AG04449 (cell line): ENCODE measurements around the gene SMIM30.

Experiments
- CTCF ChIA-PET: fragments of 350-600 bp; formaldehyde crosslinking; extraction: SDS; loops from one replicate; lab custom pipeline; 2021; ENCODE audit warnings: antibody characterized with exemption; lab: Yijun Ruan, JAX
- POLR2A ChIA-PET: fragments of 400-600, 350-600 bp; formaldehyde crosslinking; extraction: SDS; loops from one replicate; lab custom pipeline; 2020; ENCODE audit warnings: antibody characterized with exemption, inconsistent platforms; lab: Yijun Ruan, JAX
- DNase-seq: peaks from one replicate; pipeline ENCODE4 v3.0.0-alpha.2; 2010; ENCODE audit warnings: low read depth, low spot score
- H3K4me3 ChIP-seq: 2 replicates; pipeline ENCODE4 v1.5.1; 2011; ENCODE audit warnings: low read depth, mild to moderate bottlenecking, control low read depth, low read length
- TF ChIP-seq, protein P1 (sequence below): IDR thresholded peaks from one replicate; pipeline ENCODE4 v1.5.1; 2011; ENCODE audit warnings: mild to moderate bottlenecking, moderate library complexity, low read length, control low read depth, inconsistent platforms; ENCODE audit not compliant: insufficient read depth; ENCODE audit errors: missing control alignments

SMIM30 gene

DNA sequence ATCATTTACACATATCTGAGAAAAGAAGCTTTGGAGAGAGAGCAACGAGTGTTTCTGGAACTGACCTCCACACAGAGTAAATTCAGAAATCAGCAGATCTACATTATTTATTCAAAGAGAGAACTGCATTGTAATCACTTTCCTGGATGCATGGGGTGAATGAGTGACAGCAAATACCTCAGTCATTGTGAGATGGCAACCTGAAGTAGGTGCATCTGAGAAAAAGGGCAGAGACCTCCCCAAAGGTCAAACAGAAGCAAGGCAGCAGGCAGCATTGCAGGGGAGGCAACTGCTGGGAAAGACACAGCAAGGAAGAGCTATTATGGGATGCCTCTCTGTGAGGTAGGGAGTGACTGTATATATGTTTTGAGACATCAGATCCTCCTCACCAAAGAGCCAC is 26.5 kb upstream of the SMIM30 start:
- CTCF ChIA-PET = interaction anchor here (4.9 kb wide), 1 partner anchor 15 kb away, joined by 30 read pairs; no protein-coding TSS in a partner anchor
- H3K4me3 ChIP-seq = no peak overlapping the region
- DNase-seq = no peak
- TF ChIP-seq, protein P1, sequence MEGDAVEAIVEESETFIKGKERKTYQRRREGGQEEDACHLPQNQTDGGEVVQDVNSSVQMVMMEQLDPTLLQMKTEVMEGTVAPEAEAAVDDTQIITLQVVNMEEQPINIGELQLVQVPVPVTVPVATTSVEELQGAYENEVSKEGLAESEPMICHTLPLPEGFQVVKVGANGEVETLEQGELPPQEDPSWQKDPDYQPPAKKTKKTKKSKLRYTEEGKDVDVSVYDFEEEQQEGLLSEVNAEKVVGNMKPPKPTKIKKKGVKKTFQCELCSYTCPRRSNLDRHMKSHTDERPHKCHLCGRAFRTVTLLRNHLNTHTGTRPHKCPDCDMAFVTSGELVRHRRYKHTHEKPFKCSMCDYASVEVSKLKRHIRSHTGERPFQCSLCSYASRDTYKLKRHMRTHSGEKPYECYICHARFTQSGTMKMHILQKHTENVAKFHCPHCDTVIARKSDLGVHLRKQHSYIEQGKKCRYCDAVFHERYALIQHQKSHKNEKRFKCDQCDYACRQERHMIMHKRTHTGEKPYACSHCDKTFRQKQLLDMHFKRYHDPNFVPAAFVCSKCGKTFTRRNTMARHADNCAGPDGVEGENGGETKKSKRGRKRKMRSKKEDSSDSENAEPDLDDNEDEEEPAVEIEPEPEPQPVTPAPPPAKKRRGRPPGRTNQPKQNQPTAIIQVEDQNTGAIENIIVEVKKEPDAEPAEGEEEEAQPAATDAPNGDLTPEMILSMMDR = no peak
- POLR2A ChIA-PET = no interaction called here

DNA sequence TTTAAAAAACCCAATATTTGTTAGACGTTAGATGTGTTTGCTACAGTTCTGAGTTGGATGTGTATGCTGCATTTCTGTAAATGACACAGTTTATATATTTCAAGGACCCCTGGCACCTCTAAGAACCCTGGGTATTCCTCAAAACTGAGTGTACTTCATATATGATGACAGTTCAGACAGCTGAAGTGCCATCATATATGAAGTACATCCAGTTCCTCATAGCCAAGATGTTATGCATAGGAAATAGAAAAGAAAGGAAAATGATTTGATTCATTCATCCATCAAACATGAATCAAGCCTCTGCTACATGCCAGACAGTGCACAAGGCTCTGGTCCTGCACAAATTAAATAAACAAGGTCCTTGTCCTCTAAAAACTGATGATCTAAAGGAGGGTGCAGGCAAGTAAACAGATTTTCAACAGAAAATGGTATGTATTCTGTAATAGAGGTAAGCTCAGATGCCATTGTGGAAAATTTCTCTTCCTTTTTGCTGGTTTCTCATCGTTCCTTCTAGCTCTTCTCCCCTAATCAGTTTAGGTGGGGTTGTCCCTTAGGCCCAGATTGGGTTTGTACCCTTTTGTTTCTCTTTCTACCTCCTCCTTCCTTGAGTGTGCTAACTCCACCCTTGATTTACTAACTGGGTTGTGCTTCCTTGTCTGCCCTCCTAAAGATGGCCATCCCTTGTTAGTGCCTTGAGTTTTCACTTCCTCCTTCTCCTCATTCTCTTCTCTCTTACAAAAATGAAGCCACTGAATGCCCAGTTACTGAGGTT is 25.3 kb upstream of the SMIM30 start:
- TF ChIP-seq, protein P1 = no peak
- no peak overlapping the region for H3K4me3 ChIP-seq
- CTCF ChIA-PET = interaction anchor here (4.9 kb wide), 1 partner anchor 16 kb away, joined by 30 read pairs; no protein-coding TSS in a partner anchor
- DNase-seq = no peak
- POLR2A ChIA-PET = no interaction called here

DNA sequence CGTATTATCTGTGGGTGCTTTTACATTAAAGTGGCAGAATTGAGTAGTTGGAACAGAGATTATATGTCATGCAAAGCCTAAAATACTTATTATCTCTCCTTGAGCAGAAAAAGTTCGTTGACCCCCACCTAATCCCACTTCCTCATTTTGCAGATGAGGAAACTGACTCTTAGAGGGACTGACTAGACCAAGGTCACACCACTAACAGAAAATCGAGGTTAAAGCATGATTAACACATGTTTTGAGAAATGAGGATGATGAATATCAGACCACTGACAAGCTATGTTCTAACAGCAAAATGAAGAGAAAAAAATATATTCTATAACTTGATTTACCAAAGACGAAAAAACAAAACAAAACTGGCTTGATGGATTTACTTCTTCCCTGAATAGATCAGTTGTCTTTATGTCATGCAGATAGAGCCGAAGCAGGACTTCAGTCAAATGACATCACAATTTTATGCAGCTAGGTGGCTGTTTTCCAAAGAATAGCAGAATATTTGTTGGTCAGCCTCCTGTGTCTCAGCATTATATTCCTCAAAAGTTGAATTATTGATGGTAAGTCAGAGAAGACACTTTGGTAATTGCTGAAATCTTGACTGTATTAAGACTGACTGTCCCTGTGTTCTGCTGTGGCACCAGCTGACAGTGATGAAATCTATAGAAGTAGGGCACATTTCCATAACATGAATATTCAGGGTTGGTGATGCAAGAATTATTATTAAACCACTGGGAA is 24.2 kb upstream of the SMIM30 start:
- H3K4me3 ChIP-seq = no peak overlapping the region

DNA sequence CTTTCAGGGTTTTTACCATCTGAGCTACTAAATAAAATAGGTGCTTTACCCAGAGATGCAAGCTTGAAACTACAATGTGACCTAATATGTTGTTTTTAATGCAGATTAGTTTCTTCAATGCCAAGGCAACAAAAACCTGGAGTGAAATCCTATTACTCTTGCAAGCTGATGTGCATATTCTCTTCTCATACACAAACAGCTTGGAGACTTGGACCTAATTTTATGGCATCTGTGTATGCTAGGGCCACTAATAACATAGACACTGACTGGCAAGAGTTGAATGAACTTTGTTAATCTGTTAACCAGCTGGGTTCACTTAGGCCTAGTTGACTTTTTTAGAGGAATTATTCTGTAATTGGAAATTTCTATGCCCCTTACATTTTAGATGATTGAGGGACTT is 23.4 kb upstream of the SMIM30 start:
- no peak overlapping the region for H3K4me3 ChIP-seq
- TF ChIP-seq, protein P1 = no peak
- no peak for DNase-seq
- ChIA-PET POLR2A (no interaction called here), CTCF (interaction anchor here (4.9 kb wide), 1 partner anchor 18 kb away, joined by 30 read pairs; no protein-coding TSS in a partner anchor)

More for the DNA sequence above, 24.2 kb upstream of the SMIM30 start:
- CTCF ChIA-PET = interaction anchor here (4.9 kb wide), 1 partner anchor 17 kb away, joined by 30 read pairs; no protein-coding TSS in a partner anchor
- TF ChIP-seq, protein P1 = no peak
- DNase-seq = no peak
- POLR2A ChIA-PET = no interaction called here

DNA sequence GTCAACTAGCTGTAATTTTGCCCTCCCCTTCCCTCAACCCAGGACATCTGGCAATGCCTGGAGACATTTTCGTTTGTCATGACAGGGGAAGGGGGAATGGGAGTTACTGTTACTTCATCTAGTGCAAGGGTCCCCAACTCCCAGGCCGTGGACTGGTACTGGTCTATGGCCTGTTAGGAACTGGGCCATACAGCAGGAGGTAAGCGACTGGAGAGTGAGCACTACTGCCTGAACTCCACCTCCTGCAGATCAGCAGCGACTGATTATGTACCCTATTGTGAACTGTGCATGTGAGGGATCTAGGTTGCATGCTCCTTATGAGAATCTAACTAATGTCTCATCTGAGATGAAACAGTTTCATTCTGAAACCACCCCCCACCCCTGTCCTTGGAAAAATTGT is 22.6 kb upstream of the SMIM30 start:
- DNase-seq = no peak
- H3K4me3 ChIP-seq = no peak overlapping the region
- TF ChIP-seq, protein P1 = no peak
- ChIA-PET POLR2A (no interaction called here), CTCF (no interaction called here)

DNA sequence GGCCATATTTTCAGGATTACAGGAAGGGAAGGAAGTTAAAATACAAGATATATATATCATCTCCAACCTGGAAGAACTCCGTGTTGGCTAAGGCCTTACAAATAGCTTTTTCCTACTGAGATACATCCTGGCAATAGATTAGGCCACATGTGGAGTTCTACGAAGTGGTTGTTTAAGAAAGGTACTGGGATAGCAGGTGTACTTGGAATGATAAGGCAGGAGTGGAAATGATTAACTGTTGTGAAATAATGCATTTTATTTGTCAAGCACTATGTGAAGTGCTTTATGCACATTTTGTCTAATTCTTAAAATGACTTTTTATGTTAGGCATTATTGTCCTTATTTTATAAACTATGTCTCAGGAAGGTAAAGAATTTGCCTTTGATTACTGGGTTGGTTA is 18.9 kb upstream of the SMIM30 start:
- DNase-seq = no peak
- TF ChIP-seq, protein P1 = no peak

More for the DNA sequence above, 18.9 kb upstream of the SMIM30 start:
- ChIA-PET POLR2A (no interaction called here), CTCF (interaction anchor here (2.7 kb wide), 1 partner anchor 22 kb away, joined by 11 read pairs; no protein-coding TSS in a partner anchor)
- H3K4me3 ChIP-seq = no peak overlapping the region
